Lung (tissue), 12 donors: ENCODE data around the gene TBC1D5. TPM values are rescaled to one million over a fixed set of nuclear protein-coding genes. Genes with fewer than 3 reads are reported as not detected.

Experiments used
- ATAC-seq: fragments of 200-7000 bp; cut with Tn5 transposase; one replicate; pipeline ENCODE4 v1.9.1; 2020; ENCODE audit warnings: moderate number of reproducible peaks; ENCODE audit not compliant: insufficient read depth, low FRiP score
- DNase-seq, 3 donors: peaks; one replicate each; pipeline ENCODE4 v3.0.0-alpha.2; 2013 to 2017
- H3K27ac ChIP-seq, 2 donors: one replicate each; pipeline ENCODE4 v1.5.1; 2013; ENCODE audit warnings: mild to moderate bottlenecking in 2 of 2, moderate library complexity in 2 of 2, control low read depth in 1 of 2, inconsistent platforms in 1 of 2, low read depth in 1 of 2, low read length in 1 of 2
- H3K27me3 ChIP-seq, 3 donors: one replicate each; pipeline ENCODE4 v1.5.1; 2013; ENCODE audit warnings: low read length in 2 of 3; ENCODE audit not compliant: control insufficient read depth in 3 of 3, insufficient read depth in 3 of 3
- H3K36me3 ChIP-seq, 4 donors: one replicate each; pipeline ENCODE4 v1.5.1; 2013; ENCODE audit warnings: low read length in 4 of 4, mild to moderate bottlenecking in 1 of 4, moderate library complexity in 1 of 4; ENCODE audit not compliant: control insufficient read depth in 4 of 4, insufficient read depth in 4 of 4
- H3K4me1 ChIP-seq, 5 donors: one replicate each; pipeline ENCODE4 v1.5.1; 2013; ENCODE audit warnings: low read length in 5 of 5, mild to moderate bottlenecking in 2 of 5, moderate library complexity in 1 of 5; ENCODE audit not compliant: control insufficient read depth in 5 of 5, insufficient read depth in 5 of 5
- H3K4me3 ChIP-seq: one replicate; pipeline ENCODE4 v1.5.1; 2013; ENCODE audit warnings: mild to moderate bottlenecking, control low read depth, moderate library complexity
- H3K9ac ChIP-seq, 2 donors: one replicate each; pipeline ENCODE4 v1.5.1; 2013; ENCODE audit warnings: low read length in 2 of 2, control low read depth in 1 of 2; ENCODE audit not compliant: insufficient read depth in 1 of 2
- H3K9me3 ChIP-seq, 4 donors: one replicate each; pipeline ENCODE4 v1.5.1; 2013; ENCODE audit warnings: low read length in 3 of 4, mild to moderate bottlenecking in 1 of 4, moderate library complexity in 1 of 4; ENCODE audit not compliant: control insufficient read depth in 4 of 4, insufficient read depth in 3 of 4
- WGBS, 2 donors: extraction: QIAGEN DNeasy Blood & Tissue Kit; methylation state at CpG; one replicate each; pipeline ENCODE4 v1.1.7; 2013; 5-methylcytosine and 5-hydroxymethylcytosine counted together
- polyA plus RNA-seq, 2 donors: library from polyadenylated mRNA; stranded (reverse); fragments of 200-250 nt; gene quantifications; one replicate each; pipeline ENCODE4 v1.2.1, GENCODE V29; 2013
- total RNA-seq, 2 donors: library from RNA; depleted of rRNA in 1 of 2; stranded (reverse); fragments of >200 nt in 1 of 2; gene quantifications; one replicate each; pipeline ENCODE4 v1.2.1, GENCODE V29; 2014 to 2021
- TF ChIP-seq, protein P1 (sequence below): IDR thresholded peaks from 2 replicates; pipeline ENCODE4 v1.5.1; 2012; ENCODE audit warnings: mild to moderate bottlenecking; ENCODE audit errors: control extremely low read depth, extremely low read depth
- donor health status: control.
- donor health status: control.
- donor health status: Bipolar disorder and iron deficiency.
- donor health status: healthy.
- donor health status: DM: yes; HTN: yes; CAD: no.

TBC1D5 gene
- total and polyA plus RNA-seq, 4 donors: 8.7 to 111 (median 39.6) TPM

DNA sequence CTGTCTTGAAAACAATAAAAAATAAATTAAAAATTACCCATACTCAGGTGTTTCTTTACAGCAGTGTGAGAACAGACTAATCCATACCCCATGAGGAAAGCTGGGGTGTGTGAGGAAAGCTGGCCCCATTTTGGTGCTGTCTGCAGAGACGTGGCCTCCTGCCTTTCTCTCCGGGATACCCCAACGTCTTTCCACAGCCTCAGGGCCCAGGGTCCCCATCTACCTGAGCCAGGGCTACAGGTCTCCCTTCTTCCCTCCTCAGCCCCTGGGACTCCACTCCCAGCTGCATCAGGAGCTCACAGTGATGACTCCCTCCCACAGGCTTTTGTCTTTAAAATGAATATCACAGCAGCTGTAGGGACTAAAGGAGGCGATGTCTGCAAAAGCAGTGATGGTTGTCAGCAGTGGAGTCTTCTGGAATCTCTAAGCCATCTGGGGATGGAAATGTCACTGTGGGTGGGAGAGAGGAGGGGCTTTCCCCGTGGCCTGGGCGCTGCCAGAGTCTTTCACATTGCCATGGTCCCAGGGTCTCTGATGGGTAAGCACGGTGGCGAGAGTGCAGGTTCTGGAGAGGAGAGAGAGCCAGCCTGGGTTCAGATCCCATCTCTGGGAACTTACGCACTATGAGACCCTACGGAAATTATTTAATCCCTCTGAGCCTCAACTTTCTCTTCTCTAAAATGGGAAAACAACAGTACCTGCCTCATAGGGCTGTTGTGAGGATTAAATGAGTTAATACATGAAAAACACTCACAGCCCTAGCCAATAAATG is 598.4 kb downstream of the TBC1D5 start:
- 90 to 93% methylated on average over 10 of the region's 10 CpGs for WGBS, 2 donors
- ATAC-seq: no peak
- no peak overlapping the region for H3K27ac ChIP-seq

DNA sequence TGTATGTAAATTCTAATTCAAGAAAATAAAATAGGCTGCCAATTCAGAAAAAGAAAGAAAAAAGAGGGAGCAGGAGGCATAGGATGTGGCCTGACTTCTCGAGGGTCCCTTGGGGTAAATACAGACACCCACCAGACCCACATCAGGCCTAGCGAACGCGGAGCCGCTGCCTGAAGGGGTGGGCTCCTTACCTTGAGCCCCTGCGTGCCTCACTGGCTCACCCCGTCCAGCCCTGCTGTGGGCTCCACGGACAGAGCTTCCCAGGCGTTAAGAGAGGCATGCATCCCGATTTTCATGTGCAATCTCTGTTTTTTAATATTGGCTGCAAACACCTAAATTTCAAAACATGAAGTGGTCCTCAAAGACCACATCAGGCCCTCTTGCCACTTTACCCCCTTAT is 599.9 kb downstream of the TBC1D5 start:
- no peaks in the 10 kb centered on the region for H3K4me1 ChIP-seq
- 96% methylated on average over 10 of the region's 10 CpGs for WGBS, 2 donors
- no peak overlapping the region for H3K9ac ChIP-seq
- H3K4me3 ChIP-seq: no peak overlapping the region
- TF ChIP-seq, protein P1, sequence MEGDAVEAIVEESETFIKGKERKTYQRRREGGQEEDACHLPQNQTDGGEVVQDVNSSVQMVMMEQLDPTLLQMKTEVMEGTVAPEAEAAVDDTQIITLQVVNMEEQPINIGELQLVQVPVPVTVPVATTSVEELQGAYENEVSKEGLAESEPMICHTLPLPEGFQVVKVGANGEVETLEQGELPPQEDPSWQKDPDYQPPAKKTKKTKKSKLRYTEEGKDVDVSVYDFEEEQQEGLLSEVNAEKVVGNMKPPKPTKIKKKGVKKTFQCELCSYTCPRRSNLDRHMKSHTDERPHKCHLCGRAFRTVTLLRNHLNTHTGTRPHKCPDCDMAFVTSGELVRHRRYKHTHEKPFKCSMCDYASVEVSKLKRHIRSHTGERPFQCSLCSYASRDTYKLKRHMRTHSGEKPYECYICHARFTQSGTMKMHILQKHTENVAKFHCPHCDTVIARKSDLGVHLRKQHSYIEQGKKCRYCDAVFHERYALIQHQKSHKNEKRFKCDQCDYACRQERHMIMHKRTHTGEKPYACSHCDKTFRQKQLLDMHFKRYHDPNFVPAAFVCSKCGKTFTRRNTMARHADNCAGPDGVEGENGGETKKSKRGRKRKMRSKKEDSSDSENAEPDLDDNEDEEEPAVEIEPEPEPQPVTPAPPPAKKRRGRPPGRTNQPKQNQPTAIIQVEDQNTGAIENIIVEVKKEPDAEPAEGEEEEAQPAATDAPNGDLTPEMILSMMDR: no peak
- peaks cover 0 to under 1% (median 0%) of the 10 kb centered on the region in 4 donors for H3K9me3 ChIP-seq
- no peak for ATAC-seq
- H3K36me3 ChIP-seq: no peaks in the 10 kb centered on the region
- no peak for DNase-seq
- no peaks in the 10 kb centered on the region for H3K27me3 ChIP-seq
- no peak overlapping the region for H3K27ac ChIP-seq

More for the DNA sequence above, 598.4 kb downstream of the TBC1D5 start:
- TF ChIP-seq, protein P1: no peak
- no peaks in the 10 kb centered on the region for H3K27me3 ChIP-seq
- H3K9me3 ChIP-seq: no peaks in the 10 kb centered on the region
- H3K4me3 ChIP-seq: no peak overlapping the region
- no peaks in the 10 kb centered on the region for H3K36me3 ChIP-seq
- no peak overlapping the region for H3K9ac ChIP-seq
- no peak for DNase-seq
- H3K4me1 ChIP-seq: no peaks in the 10 kb centered on the region

DNA sequence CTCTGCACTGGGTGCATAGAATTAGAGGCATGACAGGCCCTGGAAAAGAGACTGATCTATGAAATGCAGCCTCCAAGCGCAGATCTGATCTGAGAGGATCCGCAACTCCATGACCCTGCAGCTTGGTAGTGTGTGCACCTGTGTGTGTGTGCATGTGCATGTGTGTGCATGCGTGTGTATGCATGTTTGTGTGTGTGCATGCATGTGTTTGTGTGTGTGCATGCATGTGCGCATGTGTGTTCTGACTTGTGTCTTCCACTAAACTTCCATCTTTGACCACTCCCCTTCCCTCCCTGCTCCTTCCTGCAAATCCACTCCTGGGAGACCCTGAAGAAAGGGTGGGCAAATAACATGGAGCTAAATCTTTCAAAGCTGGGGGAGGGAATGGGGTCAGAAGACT is 600.7 kb downstream of the TBC1D5 start:
- Histone ChIP-seq H3K4me1 (no peaks in the 10 kb centered on the region), H3K9me3 (peaks cover 0 to 7% (median 0%) of the 10 kb centered on the region in 4 donors), H3K27me3 (no peaks in the 10 kb centered on the region), H3K27ac (no peak overlapping the region), H3K4me3 (no peak overlapping the region), H3K9ac (no peak overlapping the region), H3K36me3 (no peaks in the 10 kb centered on the region)
- no peak for DNase-seq
- 95 to 100% methylated on average over 4 of the region's 4 CpGs for WGBS, 2 donors
- TF ChIP-seq, protein P1: no peak
- no peak for ATAC-seq
